ENCODE data around the gene EXD3.

EXD3 gene

DNA sequence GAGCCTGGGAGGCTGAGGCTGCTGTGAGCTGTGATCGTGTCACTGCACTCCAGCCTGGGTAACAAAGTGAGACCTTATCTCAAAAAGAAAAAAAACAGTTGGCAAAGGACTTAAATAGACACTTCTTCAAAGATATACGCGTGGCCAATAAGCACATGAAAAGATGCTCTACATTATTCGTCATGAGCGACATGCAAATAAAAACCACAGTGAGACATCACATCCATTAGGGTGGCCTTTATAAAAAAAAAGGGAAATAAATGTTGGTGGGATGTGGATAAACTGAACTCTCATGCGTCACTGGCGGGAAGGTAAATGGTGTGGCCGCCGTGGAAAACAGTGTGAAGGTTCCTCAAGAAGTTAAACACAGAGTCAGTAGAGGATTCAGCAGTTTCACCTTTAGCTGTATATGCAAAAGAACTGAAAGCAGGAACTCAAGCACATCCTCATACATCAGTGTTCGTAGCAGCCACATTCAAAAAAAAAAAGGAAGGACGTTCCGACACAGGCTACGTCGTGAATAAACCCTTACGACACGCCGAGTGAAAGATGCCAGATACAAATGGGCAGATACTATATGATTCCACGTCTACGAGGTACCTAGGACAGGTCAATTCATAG lies 96.4 kb downstream of the EXD3 start:
- Histone ChIP-seq H3K4me3 (ENCODE audit: low read length) (no peak overlapping the region), H3K4me1 (ENCODE audit: low read length) (0 out of 2 replicates have a peak, but pooled peaks cover 4% of the 10 kb centered on the region), H3K27me3 (replicated peaks; ENCODE audit: insufficient read depth, low read length) (peaks cover 66% of the 10 kb centered on the region), H3K4me2 (ENCODE audit: low read depth, low read length) (no peak overlapping the region), H3K9ac (ENCODE audit: low read length) (no peak overlapping the region), H4K20me1 (ENCODE audit: insufficient read depth, low read length) (no peaks in the 10 kb centered on the region), H3K9me3 (replicated peaks; ENCODE audit: insufficient read depth, low read length) (no peaks in the 10 kb centered on the region), H3K36me3 (replicated peaks; ENCODE audit: insufficient read depth, low read length) (no peaks in the 10 kb centered on the region), H2AFZ (ENCODE audit: low read length) (no peak overlapping the region), H3F3A (ENCODE audit: insufficient read depth, low read length) (peaks cover 7% of the 10 kb centered on the region; the same call in 1 of the 2 replicates), H3K9me2 (replicated peaks; ENCODE audit: insufficient read depth, low read length) (no peaks in the 10 kb centered on the region), H3K79me2 (ENCODE audit: low read length) (no peaks in the 10 kb centered on the region), H3K27ac (ENCODE audit: low read length) (no peak overlapping the region)
- TF ChIP-seq EZH2phosphoT487 (IDR thresholded peaks at IDR 0.05; ENCODE audit: low read length) (no peak), EZH2 (optimal IDR thresholded peaks at IDR 0.05; ENCODE audit: low read depth, low read length) (no peak)
- TF ChIP-seq, protein P1, sequence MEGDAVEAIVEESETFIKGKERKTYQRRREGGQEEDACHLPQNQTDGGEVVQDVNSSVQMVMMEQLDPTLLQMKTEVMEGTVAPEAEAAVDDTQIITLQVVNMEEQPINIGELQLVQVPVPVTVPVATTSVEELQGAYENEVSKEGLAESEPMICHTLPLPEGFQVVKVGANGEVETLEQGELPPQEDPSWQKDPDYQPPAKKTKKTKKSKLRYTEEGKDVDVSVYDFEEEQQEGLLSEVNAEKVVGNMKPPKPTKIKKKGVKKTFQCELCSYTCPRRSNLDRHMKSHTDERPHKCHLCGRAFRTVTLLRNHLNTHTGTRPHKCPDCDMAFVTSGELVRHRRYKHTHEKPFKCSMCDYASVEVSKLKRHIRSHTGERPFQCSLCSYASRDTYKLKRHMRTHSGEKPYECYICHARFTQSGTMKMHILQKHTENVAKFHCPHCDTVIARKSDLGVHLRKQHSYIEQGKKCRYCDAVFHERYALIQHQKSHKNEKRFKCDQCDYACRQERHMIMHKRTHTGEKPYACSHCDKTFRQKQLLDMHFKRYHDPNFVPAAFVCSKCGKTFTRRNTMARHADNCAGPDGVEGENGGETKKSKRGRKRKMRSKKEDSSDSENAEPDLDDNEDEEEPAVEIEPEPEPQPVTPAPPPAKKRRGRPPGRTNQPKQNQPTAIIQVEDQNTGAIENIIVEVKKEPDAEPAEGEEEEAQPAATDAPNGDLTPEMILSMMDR (IDR thresholded peaks at IDR 0.05; ENCODE audit: low read length): no peak
- no peak for DNase-seq

DNA sequence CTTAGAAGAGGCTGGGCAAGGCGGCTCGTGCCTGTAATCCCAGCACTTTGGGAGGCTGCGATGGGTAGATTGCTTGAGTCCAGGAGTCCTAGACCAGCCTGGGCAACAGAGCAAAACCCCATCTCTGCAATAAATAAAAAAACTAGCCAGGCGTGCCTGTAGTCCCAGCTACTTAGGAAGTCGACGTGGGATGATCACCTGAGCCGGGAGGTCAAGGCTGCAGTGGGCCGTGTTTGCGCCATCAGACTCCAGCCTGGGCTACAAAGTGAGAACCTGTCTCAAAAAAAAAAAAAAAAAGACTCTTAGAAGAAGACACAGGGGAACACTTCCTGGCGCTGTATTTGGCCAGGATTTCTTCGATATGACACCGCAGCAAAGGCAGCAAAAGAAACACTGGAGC lies 97.2 kb downstream of the EXD3 start:
- Histone ChIP-seq H3K4me3 (ENCODE audit: low read length) (no peak overlapping the region), H3K4me2 (ENCODE audit: low read depth, low read length) (no peak overlapping the region), H4K20me1 (ENCODE audit: insufficient read depth, low read length) (no peaks in the 10 kb centered on the region), H3K27me3 (replicated peaks; ENCODE audit: insufficient read depth, low read length) (peaks cover 67% of the 10 kb centered on the region), H3K9me3 (replicated peaks; ENCODE audit: insufficient read depth, low read length) (no peaks in the 10 kb centered on the region), H3K9me2 (replicated peaks; ENCODE audit: insufficient read depth, low read length) (no peaks in the 10 kb centered on the region), H3F3A (ENCODE audit: insufficient read depth, low read length) (peaks cover 7% of the 10 kb centered on the region; the same call in 1 of the 2 replicates), H3K4me1 (ENCODE audit: low read length) (0 out of 2 replicates have a peak, but pooled peaks cover 4% of the 10 kb centered on the region), H3K9ac (ENCODE audit: low read length) (no peak overlapping the region), H3K27ac (ENCODE audit: low read length) (no peak overlapping the region), H3K36me3 (replicated peaks; ENCODE audit: insufficient read depth, low read length) (no peaks in the 10 kb centered on the region), H3K79me2 (ENCODE audit: low read length) (no peaks in the 10 kb centered on the region), H2AFZ (ENCODE audit: low read length) (no peak overlapping the region)
- TF ChIP-seq EZH2phosphoT487 (IDR thresholded peaks at IDR 0.05; ENCODE audit: low read length): no peak
- TF ChIP-seq, protein P1 (IDR thresholded peaks at IDR 0.05; ENCODE audit: low read length): no peak
- no peak for TF ChIP-seq EZH2 (optimal IDR thresholded peaks at IDR 0.05; ENCODE audit: low read depth, low read length)
- no peak for DNase-seq

DNA sequence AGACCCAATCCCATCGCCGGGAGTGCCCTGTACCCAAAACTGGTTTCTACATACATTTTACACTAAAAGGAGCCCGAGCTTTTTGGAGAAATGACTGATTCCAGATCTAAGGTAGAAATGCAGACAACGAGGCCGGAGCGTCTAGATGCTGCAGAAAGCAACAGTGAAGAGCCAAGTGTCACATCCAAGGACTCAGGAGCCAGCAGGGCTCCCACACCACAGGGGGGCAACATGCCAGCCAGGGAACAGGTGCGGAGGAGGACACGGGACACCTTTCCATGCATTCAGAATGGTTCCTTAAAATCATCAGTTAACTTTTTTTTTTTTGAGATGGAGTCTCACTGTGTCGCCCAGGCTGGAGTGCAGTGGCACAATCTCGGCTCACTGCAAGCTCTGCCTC lies 97.8 kb downstream of the EXD3 start:
- no peak overlapping the region for H2AFZ ChIP-seq (ENCODE audit: low read length)
- TF ChIP-seq EZH2 (optimal IDR thresholded peaks at IDR 0.05; ENCODE audit: low read depth, low read length) (no peak), EZH2phosphoT487 (IDR thresholded peaks at IDR 0.05; ENCODE audit: low read length) (no peak)
- TF ChIP-seq, protein P1 (IDR thresholded peaks at IDR 0.05; ENCODE audit: low read length): no peak
- no peak overlapping the region for H3K9ac ChIP-seq (ENCODE audit: low read length)
- no peaks in the 10 kb centered on the region for H3K36me3 ChIP-seq (replicated peaks; ENCODE audit: insufficient read depth, low read length)
- no peaks in the 10 kb centered on the region for H4K20me1 ChIP-seq (ENCODE audit: insufficient read depth, low read length)
- no peaks in the 10 kb centered on the region for H3K79me2 ChIP-seq (ENCODE audit: low read length)
- no peaks in the 10 kb centered on the region for H3K9me2 ChIP-seq (replicated peaks; ENCODE audit: insufficient read depth, low read length)
- H3K4me1 ChIP-seq (ENCODE audit: low read length): 0 out of 2 replicates have a peak, but pooled peaks cover 4% of the 10 kb centered on the region
- H3K4me2 ChIP-seq (ENCODE audit: low read depth, low read length): no peak overlapping the region
- DNase-seq: no peak
- no peak overlapping the region for H3K4me3 ChIP-seq (ENCODE audit: low read length)
- H3K9me3 ChIP-seq (replicated peaks; ENCODE audit: insufficient read depth, low read length): no peaks in the 10 kb centered on the region
- peaks cover 7% of the 10 kb centered on the region; the same call in 1 of the 2 replicates for H3F3A ChIP-seq (ENCODE audit: insufficient read depth, low read length)
- H3K27me3 ChIP-seq (replicated peaks; ENCODE audit: insufficient read depth, low read length): peaks cover 68% of the 10 kb centered on the region
- no peak overlapping the region for H3K27ac ChIP-seq (ENCODE audit: low read length)
